ENCODE results near the gene CCDC170. TPM values are rescaled to one million over a fixed set of nuclear protein-coding genes. Genes with fewer than 3 reads are reported as not detected.

The CCDC170 gene
- total RNA-seq, 1 donor from 2014 or later, result 0.31 TPM

GRCh38 chr6:151655099-151655498 is 161.3 kb downstream of the CCDC170 start:
- H3K4me3 Mint-ChIP-seq (ENCODE audit: unreplicated experiment), result no peak overlapping the region
- peaks cover 4% of the 10 kb centered on the region for H3K36me3 Mint-ChIP-seq (ENCODE audit: low read depth, unreplicated experiment)
- no peak overlapping the region for H3K27ac Mint-ChIP-seq (ENCODE audit: unreplicated experiment)
- H3K27me3 Mint-ChIP-seq (ENCODE audit: unreplicated experiment), result peaks cover 1% of the 10 kb centered on the region
- no peaks in the 10 kb centered on the region for H3K4me1 Mint-ChIP-seq (ENCODE audit: unreplicated experiment)
- no peak for TF ChIP-seq CTCF (IDR thresholded peaks at IDR 0.05; ENCODE audit: unreplicated experiment)
- H3K9me3 Mint-ChIP-seq (ENCODE audit: unreplicated experiment), result peaks cover 5% of the 10 kb centered on the region
- DNase-seq (ENCODE audit: low spot score), result no peak

- H3K27me3 Mint-ChIP-seq (ENCODE audit: unreplicated experiment), result no peaks in the 10 kb centered on the region
- H3K27ac Mint-ChIP-seq (ENCODE audit: unreplicated experiment), result no peak overlapping the region
- TF ChIP-seq CTCF (IDR thresholded peaks at IDR 0.05; ENCODE audit: unreplicated experiment), result no peak
- H3K9me3 Mint-ChIP-seq (ENCODE audit: unreplicated experiment), result peaks cover 5% of the 10 kb centered on the region
- no peak overlapping the region for H3K4me3 Mint-ChIP-seq (ENCODE audit: unreplicated experiment)
- DNase-seq (ENCODE audit: low spot score), result no peak
- no peaks in the 10 kb centered on the region for H3K4me1 Mint-ChIP-seq (ENCODE audit: unreplicated experiment)
- peaks cover 4% of the 10 kb centered on the region for H3K36me3 Mint-ChIP-seq (ENCODE audit: low read depth, unreplicated experiment)
These were observed 162.6 kb downstream of the CCDC170 start for GRCh38 chr6:151656392-151656791.

DNA sequence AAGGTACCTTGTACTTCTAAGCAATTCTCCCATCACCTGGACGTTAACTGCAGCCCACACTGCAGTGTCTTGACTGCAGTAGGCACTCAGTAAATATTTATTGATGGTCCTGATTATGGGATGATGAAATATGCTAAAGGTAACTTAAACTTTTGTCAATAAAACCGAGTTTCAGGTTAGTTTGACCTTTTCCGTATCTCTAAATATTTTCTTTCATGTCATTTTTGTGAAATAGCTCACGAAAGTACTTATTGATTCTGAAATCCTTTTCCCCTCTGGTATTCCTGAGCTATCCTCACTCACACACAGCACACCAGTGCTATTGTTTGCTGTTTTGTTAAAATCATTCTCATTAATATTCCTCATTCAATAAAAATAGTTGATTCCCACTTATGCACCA is 164.3 kb downstream of the CCDC170 start:
- Mint-ChIP-seq H3K27me3 (ENCODE audit: unreplicated experiment) (no peaks in the 10 kb centered on the region), H3K4me1 (ENCODE audit: unreplicated experiment) (no peaks in the 10 kb centered on the region), H3K27ac (ENCODE audit: unreplicated experiment) (no peak overlapping the region), H3K9me3 (ENCODE audit: unreplicated experiment) (peaks cover 5% of the 10 kb centered on the region), H3K36me3 (ENCODE audit: low read depth, unreplicated experiment) (peaks cover 4% of the 10 kb centered on the region), H3K4me3 (ENCODE audit: unreplicated experiment) (no peak overlapping the region)
- no peak for TF ChIP-seq CTCF (IDR thresholded peaks at IDR 0.05; ENCODE audit: unreplicated experiment)
- DNase-seq (ENCODE audit: low spot score), result no peak

GRCh38 chr6:151659212-151659611 is 165.4 kb downstream of the CCDC170 start:
- Mint-ChIP-seq H3K4me3 (ENCODE audit: unreplicated experiment) (no peak overlapping the region), H3K27ac (ENCODE audit: unreplicated experiment) (no peak overlapping the region), H3K36me3 (ENCODE audit: low read depth, unreplicated experiment) (peaks cover 4% of the 10 kb centered on the region), H3K9me3 (ENCODE audit: unreplicated experiment) (peaks cover 5% of the 10 kb centered on the region), H3K4me1 (ENCODE audit: unreplicated experiment) (no peaks in the 10 kb centered on the region), H3K27me3 (ENCODE audit: unreplicated experiment) (no peaks in the 10 kb centered on the region)
- no peak for DNase-seq (ENCODE audit: low spot score)
- TF ChIP-seq CTCF (IDR thresholded peaks at IDR 0.05; ENCODE audit: unreplicated experiment), result no peak

- Mint-ChIP-seq H3K36me3 (ENCODE audit: low read depth, unreplicated experiment) (no peaks in the 10 kb centered on the region), H3K27ac (ENCODE audit: unreplicated experiment) (no peak overlapping the region), H3K9me3 (ENCODE audit: unreplicated experiment) (no peaks in the 10 kb centered on the region), H3K4me3 (ENCODE audit: unreplicated experiment) (no peak overlapping the region), H3K4me1 (ENCODE audit: unreplicated experiment) (no peaks in the 10 kb centered on the region), H3K27me3 (ENCODE audit: unreplicated experiment) (no peaks in the 10 kb centered on the region)
- DNase-seq (ENCODE audit: low spot score), result no peak
- no peak for TF ChIP-seq CTCF (IDR thresholded peaks at IDR 0.05; ENCODE audit: unreplicated experiment)
These were observed 167.7 kb downstream of the CCDC170 start for GRCh38 chr6:151661509-151661908.

Data from endothelial cell (in vitro differentiated cells).